H9 (cell line): ENCODE data around the gene GALNT9. TPM values are rescaled to one million over a fixed set of nuclear protein-coding genes. Genes with fewer than 3 reads are reported as not detected.

Experiments used
- DNase-seq: peaks from one replicate; pipeline ENCODE4 v3.0.0-alpha.2; 2017
- H2AFZ ChIP-seq: one replicate; pipeline ENCODE4 v1.6.1; 2013; ENCODE audit warnings: mild to moderate bottlenecking, low read length, control low read depth, moderate library complexity
- H2AK5ac ChIP-seq: 2 replicates; pipeline ENCODE4 v1.6.1; 2013; ENCODE audit warnings: low read length, control low read depth, mixed read lengths; ENCODE audit not compliant: insufficient read length
- H2BK120ac ChIP-seq: one replicate; pipeline ENCODE4 v1.6.1; 2013; ENCODE audit warnings: low read depth, mild to moderate bottlenecking, low read length, control low read depth, inconsistent platforms; ENCODE audit not compliant: poor library complexity, severe bottlenecking
- H2BK12ac ChIP-seq: 2 replicates; pipeline ENCODE4 v1.6.1; 2013; ENCODE audit warnings: low read length, control low read depth, mixed read lengths, low read depth; ENCODE audit not compliant: insufficient read length
- H2BK15ac ChIP-seq: 2 replicates; pipeline ENCODE4 v1.6.1; 2013; ENCODE audit warnings: low read depth, low read length, control low read depth
- H2BK20ac ChIP-seq: one replicate; pipeline ENCODE4 v1.6.1; 2013; ENCODE audit warnings: low read depth, mild to moderate bottlenecking, low read length, control low read depth, inconsistent platforms; ENCODE audit not compliant: poor library complexity, severe bottlenecking
- H2BK5ac ChIP-seq: 2 replicates; pipeline ENCODE4 v1.6.1; 2013; ENCODE audit warnings: low read length, control low read depth, mixed read lengths; ENCODE audit not compliant: insufficient read length
- H3K14ac ChIP-seq: 2 replicates; pipeline ENCODE4 v1.6.1; 2013; ENCODE audit warnings: low read length, control low read depth; ENCODE audit not compliant: insufficient read depth
- H3K18ac ChIP-seq: 2 replicates; pipeline ENCODE4 v1.6.1; 2013; ENCODE audit warnings: low read depth, mild to moderate bottlenecking, mixed read lengths, low read length, control low read depth; ENCODE audit not compliant: insufficient read length
- H3K23ac ChIP-seq: 2 replicates; pipeline ENCODE4 v1.6.1; 2013; ENCODE audit warnings: low read length, control low read depth, mixed read lengths, low read depth; ENCODE audit not compliant: insufficient read length
- H3K23me2 ChIP-seq: 2 replicates; pipeline ENCODE4 v1.6.1; 2013; ENCODE audit warnings: low read depth, mild to moderate bottlenecking, mixed read lengths, low read length, control low read depth; ENCODE audit not compliant: insufficient read length, poor library complexity, severe bottlenecking
- H3K27ac ChIP-seq: 2 replicates; pipeline ENCODE4 v1.5.1; 2013; ENCODE audit warnings: low read length, control low read depth, mixed read lengths, low read depth; ENCODE audit not compliant: insufficient read length
- H3K27me3 ChIP-seq: 2 replicates; pipeline ENCODE4 v1.6.1; 2013; ENCODE audit warnings: low read length, control low read depth, inconsistent platforms; ENCODE audit not compliant: insufficient read depth
- H3K4ac ChIP-seq: 2 replicates; pipeline ENCODE4 v1.6.1; 2013; ENCODE audit warnings: low read depth, mild to moderate bottlenecking, control low read depth, inconsistent platforms, low read length, moderate library complexity
- H3K4me1 ChIP-seq: 2 replicates; pipeline ENCODE4 v1.6.1; 2013; ENCODE audit warnings: low read length, control low read depth, inconsistent platforms; ENCODE audit not compliant: insufficient read depth
- H3K4me2 ChIP-seq: 2 replicates; pipeline ENCODE4 v1.6.1; 2013; ENCODE audit warnings: low read length, control low read depth, mixed read lengths; ENCODE audit not compliant: insufficient read length, insufficient read depth
- H3K56ac ChIP-seq: 2 replicates; pipeline ENCODE4 v1.6.1; 2013; ENCODE audit warnings: low read depth, mild to moderate bottlenecking, mixed read lengths, low read length, control low read depth; ENCODE audit not compliant: insufficient read length
- H3K79me1 ChIP-seq: 2 replicates; pipeline ENCODE4 v1.6.1; 2013; ENCODE audit warnings: low read depth, mild to moderate bottlenecking, moderate library complexity, low read length, control low read depth, inconsistent platforms; ENCODE audit not compliant: insufficient read depth, poor library complexity, severe bottlenecking
- H3K79me2 ChIP-seq: 2 replicates; pipeline ENCODE4 v1.6.1; 2013; ENCODE audit warnings: low read length, control low read depth, inconsistent platforms; ENCODE audit not compliant: insufficient read depth
- H3K9ac ChIP-seq: 2 replicates; pipeline ENCODE4 v1.6.1; 2013; ENCODE audit warnings: low read length, control low read depth, mixed read lengths; ENCODE audit not compliant: insufficient read length; ENCODE audit errors: extremely low read depth
- H3K9me3 ChIP-seq: one replicate; pipeline ENCODE4 v1.6.1; 2013; ENCODE audit warnings: low read depth, low read length, inconsistent platforms; ENCODE audit not compliant: control insufficient read depth
- H3T11ph ChIP-seq: one replicate; pipeline ENCODE4 v1.6.1; 2013; ENCODE audit warnings: mild to moderate bottlenecking, low read length, control low read depth, inconsistent platforms
- H4K20me1 ChIP-seq: one replicate; pipeline ENCODE4 v1.6.1; 2013; ENCODE audit not compliant: control insufficient read depth, insufficient read length, insufficient read depth
- H4K5ac ChIP-seq: 2 replicates; pipeline ENCODE4 v1.6.1; 2013; ENCODE audit warnings: low read depth, mild to moderate bottlenecking, mixed read lengths, low read length, control low read depth; ENCODE audit not compliant: insufficient read length
- H4K8ac ChIP-seq: replicated peaks from 2 replicates; pipeline ENCODE4 v1.6.1; 2013; ENCODE audit warnings: low read length, control low read depth, mixed read lengths, low read depth; ENCODE audit not compliant: insufficient read length
- H4K91ac ChIP-seq: 2 replicates; pipeline ENCODE4 v1.6.1; 2013; ENCODE audit warnings: low read depth, mild to moderate bottlenecking, moderate library complexity, mixed read lengths, low read length, control low read depth; ENCODE audit not compliant: insufficient read length
- H3K27ac Mint-ChIP-seq, 3 experiments: 2 replicates in 2 of 3; 3 replicates in 1 of 3; pipeline ENCODE4 v1.8.0; 2020 to 2021; ENCODE audit warnings: mixed read lengths in 3 of 3, mild to moderate bottlenecking in 1 of 3, moderate library complexity in 1 of 3
- H3K27me3 Mint-ChIP-seq: 2 replicates; pipeline ENCODE4 v1.8.0; 2021; ENCODE audit warnings: low read depth, mild to moderate bottlenecking, moderate library complexity, mixed read lengths
- H3K36me3 Mint-ChIP-seq, 3 experiments: 2 replicates in 2 of 3; 3 replicates in 1 of 3; pipeline ENCODE4 v1.8.0; 2020 to 2021; ENCODE audit warnings: low read depth in 3 of 3, mixed read lengths in 3 of 3; ENCODE audit not compliant: insufficient read depth in 1 of 3
- H3K4me1 Mint-ChIP-seq, 2 experiments: 2 replicates each; pipeline ENCODE4 v1.8.0; 2020; ENCODE audit warnings: mixed read lengths in 2 of 2
- H3K4me3 Mint-ChIP-seq, 2 experiments: 2 replicates in 1 of 2; 3 replicates in 1 of 2; pipeline ENCODE4 v1.8.0; 2020 to 2021; ENCODE audit warnings: mild to moderate bottlenecking in 2 of 2, mixed read lengths in 2 of 2, moderate library complexity in 1 of 2
- H3K9me3 Mint-ChIP-seq, 2 experiments: 2 replicates in 1 of 2; 3 replicates in 1 of 2; pipeline ENCODE4 v1.8.0; 2020; ENCODE audit warnings: mild to moderate bottlenecking in 2 of 2, mixed read lengths in 2 of 2, moderate library complexity in 1 of 2
- WGBS: extraction: QIAGEN DNeasy Blood & Tissue Kit; methylation state at CpG from one replicate; pipeline ENCODE4 v1.1.7; 2013; ENCODE audit warnings: missing lambda C conversion rate, low lambda C conversion rate, mixed read lengths; ENCODE audit not compliant: insufficient read length; ENCODE audit errors: extremely low coverage; 5-methylcytosine and 5-hydroxymethylcytosine counted together
- total RNA-seq: library from RNA; stranded (reverse); gene quantifications from 2 replicates; pipeline ENCODE4 v1.2.1, GENCODE V29; 2021
- TF ChIP-seq, protein P1 (sequence below): fragments of 200-600 bp; sonication (generic); conservative IDR thresholded peaks from 3 replicates; pipeline ENCODE4 v1.8.0; 2021; ENCODE audit warnings: antibody characterized with exemption, mild to moderate bottlenecking

The GALNT9 gene
- total RNA-seq, 1 experiment from 2014 or later, result 0.35 TPM

- H3K4me2 ChIP-seq, result no peak overlapping the region
- H3K79me1 ChIP-seq, result no peaks in the 10 kb centered on the region
- no peak overlapping the region for H3K56ac ChIP-seq
- H3K23me2 ChIP-seq, result no peaks in the 10 kb centered on the region
- H3K14ac ChIP-seq, result no peak overlapping the region
- TF ChIP-seq, protein P1, sequence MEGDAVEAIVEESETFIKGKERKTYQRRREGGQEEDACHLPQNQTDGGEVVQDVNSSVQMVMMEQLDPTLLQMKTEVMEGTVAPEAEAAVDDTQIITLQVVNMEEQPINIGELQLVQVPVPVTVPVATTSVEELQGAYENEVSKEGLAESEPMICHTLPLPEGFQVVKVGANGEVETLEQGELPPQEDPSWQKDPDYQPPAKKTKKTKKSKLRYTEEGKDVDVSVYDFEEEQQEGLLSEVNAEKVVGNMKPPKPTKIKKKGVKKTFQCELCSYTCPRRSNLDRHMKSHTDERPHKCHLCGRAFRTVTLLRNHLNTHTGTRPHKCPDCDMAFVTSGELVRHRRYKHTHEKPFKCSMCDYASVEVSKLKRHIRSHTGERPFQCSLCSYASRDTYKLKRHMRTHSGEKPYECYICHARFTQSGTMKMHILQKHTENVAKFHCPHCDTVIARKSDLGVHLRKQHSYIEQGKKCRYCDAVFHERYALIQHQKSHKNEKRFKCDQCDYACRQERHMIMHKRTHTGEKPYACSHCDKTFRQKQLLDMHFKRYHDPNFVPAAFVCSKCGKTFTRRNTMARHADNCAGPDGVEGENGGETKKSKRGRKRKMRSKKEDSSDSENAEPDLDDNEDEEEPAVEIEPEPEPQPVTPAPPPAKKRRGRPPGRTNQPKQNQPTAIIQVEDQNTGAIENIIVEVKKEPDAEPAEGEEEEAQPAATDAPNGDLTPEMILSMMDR, result no peak
- no peaks in the 10 kb centered on the region for H3K4me1 Mint-ChIP-seq
- H4K91ac ChIP-seq, result no peak overlapping the region
- no peak overlapping the region for H2BK15ac ChIP-seq
- H3K9me3 Mint-ChIP-seq, result peaks cover 14 to 17% of the 10 kb centered on the region in 2 experiments; a peak in 4 of 5 replicates
- peaks cover 0 to 5% (median 0%) of the 10 kb centered on the region in 3 experiments; a peak in 2 of 7 replicates for H3K36me3 Mint-ChIP-seq
- H2AK5ac ChIP-seq, result no peak overlapping the region
- no peaks in the 10 kb centered on the region; the same call in 1 of the 2 replicates for H3K27me3 ChIP-seq
- no peak overlapping the region for H3T11ph ChIP-seq
- H3K23ac ChIP-seq, result no peak overlapping the region
- H3K9me3 ChIP-seq, result peaks cover 6% of the 10 kb centered on the region
- no peaks in the 10 kb centered on the region for H4K20me1 ChIP-seq
- no peaks in the 10 kb centered on the region for H3K4me1 ChIP-seq
- no peak overlapping the region for H2BK12ac ChIP-seq
- H2BK20ac ChIP-seq, result no peak overlapping the region
- no peak overlapping the region for H4K5ac ChIP-seq
- no peak overlapping the region for H3K4ac ChIP-seq
- no peak overlapping the region for H3K18ac ChIP-seq
- H3K9ac ChIP-seq, result no peak overlapping the region
- H4K8ac ChIP-seq, result no peak overlapping the region
- H3K27me3 Mint-ChIP-seq, result peaks cover 77% of the 10 kb centered on the region
- 100% methylated on average over 1 of the region's 2 CpGs for WGBS
- H3K27ac Mint-ChIP-seq, result no peak overlapping the region
- no peak overlapping the region for H2AFZ ChIP-seq
- H3K27ac ChIP-seq, result no peak overlapping the region
- no peak for DNase-seq
- H2BK5ac ChIP-seq, result no peak overlapping the region
- no peak overlapping the region for H3K4me3 Mint-ChIP-seq
- no peaks in the 10 kb centered on the region for H3K79me2 ChIP-seq
- no peak overlapping the region for H2BK120ac ChIP-seq
Observed at GRCh38 chr12:132314035-132314434, 15.4 kb downstream of the GALNT9 start.
